Thyroid gland (tissue), 4 donors: ENCODE data around the gene GFOD1. TPM values are rescaled to one million over a fixed set of nuclear protein-coding genes. Genes with fewer than 3 reads are reported as not detected.

Source experiments
- DNase-seq, 2 donors: peaks; one replicate each; pipeline ENCODE4 v3.0.0-alpha.2; 2019
- H3K27ac ChIP-seq, 3 donors: fragments of 200-600 bp; sonication (generic); 1 replicate in 2 of 3; 2 replicates in 1 of 3; pipeline ENCODE4 v1.5.1; 2016 to 2019; ENCODE audit warnings: mild to moderate bottlenecking in 1 of 3, moderate library complexity in 1 of 3
- H3K27me3 ChIP-seq: fragments of 200-600 bp; sonication (generic); one replicate; pipeline ENCODE4 v1.5.1; 2019
- H3K36me3 ChIP-seq, 2 donors: fragments of 200-600 bp; sonication (generic); one replicate each; pipeline ENCODE4 v1.5.1; 2016 to 2019
- H3K4me1 ChIP-seq, 2 donors: fragments of 200-600 bp; sonication (generic); one replicate each; pipeline ENCODE4 v1.5.1; 2017 to 2019
- H3K4me3 ChIP-seq, 3 donors: fragments of 200-600 bp; sonication (generic); replicated peaks in 1 of 3; 1 replicate in 2 of 3; 2 replicates in 1 of 3; pipeline ENCODE4 v1.5.1; 2016; ENCODE audit warnings: mild to moderate bottlenecking in 1 of 3
- H3K9me3 ChIP-seq: fragments of 200-600 bp; sonication (generic); one replicate; pipeline ENCODE4 v1.5.1; 2017
- CTCF ChIP-seq, 6 experiments: fragments of 200-600 bp in 3 of 6; fragments of 450-650 bp in 3 of 6; sonication (generic) in 3 of 6; IDR thresholded peaks; one replicate each; pipeline ENCODE4 v1.5.1; 2016 to 2019; ENCODE audit warnings: antibody characterized with exemption in 6 of 6, mild to moderate bottlenecking in 2 of 6, inconsistent platforms in 1 of 6, moderate library complexity in 1 of 6
- POLR2A ChIP-seq, 2 donors: fragments of 450-650 bp; IDR thresholded peaks; one replicate each; pipeline ENCODE4 v1.6.1; 2017; ENCODE audit warnings: antibody characterized with exemption in 2 of 2, mild to moderate bottlenecking in 2 of 2, moderate library complexity in 1 of 2
- WGBS, 2 donors: methylation state at CpG; one replicate each; pipeline ENCODE4 v1.1.5; 2017; 5-methylcytosine and 5-hydroxymethylcytosine counted together
- intact Hi-C: fragments of 100-400 bp; cut with DNase I; formaldehyde crosslinking; loops from one replicate; pipeline ENCODE4 v1.15.1; 2023
- total RNA-seq, 4 donors: library from RNA; depleted of rRNA; stranded (reverse); fragments of >200 nt; gene quantifications; one replicate each; pipeline ENCODE4 v1.2.3, GENCODE V29; 2016

GFOD1 gene
- total RNA-seq, 4 donors from 2014 or later, result 4.2 to 18.4 (median 8.5) TPM

GRCh38 chr6:13355043-13355945 lies 132.1 kb downstream of the GFOD1 start:
- intact Hi-C loops, result no loop called here
- no peak for DNase-seq
- Histone ChIP-seq H3K27ac (no peak overlapping the region), H3K9me3 (no peaks in the 10 kb centered on the region), H3K27me3 (no peaks in the 10 kb centered on the region), H3K36me3 (no peaks in the 10 kb centered on the region), H3K4me1 (peaks cover 0 to 5% of the 10 kb centered on the region in 2 donors), H3K4me3 (no peak overlapping the region)
- WGBS, 2 donors, result 80 to 84% methylated on average over 7 of the region's 7 CpGs
- TF ChIP-seq POLR2A (IDR thresholded peaks at IDR 0.05), result no peak
- TF ChIP-seq CTCF (IDR thresholded peaks at IDR 0.05), result no peak

GRCh38 chr6:13354331-13355042 lies 132.9 kb downstream of the GFOD1 start:
- Histone ChIP-seq H3K27me3 (no peaks in the 10 kb centered on the region), H3K27ac (no peak overlapping the region), H3K4me3 (no peak overlapping the region), H3K9me3 (no peaks in the 10 kb centered on the region), H3K36me3 (no peaks in the 10 kb centered on the region), H3K4me1 (peaks cover 0 to 4% of the 10 kb centered on the region in 2 donors)
- intact Hi-C loops, result no loop called here
- 76 to 81% methylated on average over 13 of the region's 13 CpGs for WGBS, 2 donors
- no peak for DNase-seq
- TF ChIP-seq POLR2A (IDR thresholded peaks at IDR 0.05), result no peak
- TF ChIP-seq CTCF (IDR thresholded peaks at IDR 0.05), result no peak

- TF ChIP-seq POLR2A (IDR thresholded peaks at IDR 0.05) (no peak), CTCF (IDR thresholded peaks at IDR 0.05) (no peak)
- WGBS, 2 donors, result 98% methylated on average over 9 of the region's 9 CpGs
Observed at GRCh38 chr6:13352165-13352564, 135.2 kb downstream of the GFOD1 start.

GRCh38 chr6:13351271-13351670 lies 136.1 kb downstream of the GFOD1 start:
- intact Hi-C loops, result no loop called here
- WGBS, 2 donors, result 69 to 74% methylated on average over 12 of the region's 12 CpGs
- no peak for TF ChIP-seq CTCF (IDR thresholded peaks at IDR 0.05)
- no peak for TF ChIP-seq POLR2A (IDR thresholded peaks at IDR 0.05)
- H3K9me3 ChIP-seq, result no peaks in the 10 kb centered on the region
- H3K36me3 ChIP-seq, result no peaks in the 10 kb centered on the region
- no peaks in the 10 kb centered on the region for H3K4me1 ChIP-seq
- H3K4me3 ChIP-seq, result no peak overlapping the region
- H3K27ac ChIP-seq, result no peak overlapping the region
- H3K27me3 ChIP-seq, result no peaks in the 10 kb centered on the region
- DNase-seq, result no peak

More at GRCh38 chr6:13352165-13352564, 135.2 kb downstream of the GFOD1 start:
- no peaks in the 10 kb centered on the region for H3K36me3 ChIP-seq
- no peaks in the 10 kb centered on the region for H3K4me1 ChIP-seq
- no peaks in the 10 kb centered on the region for H3K9me3 ChIP-seq
- no peak for DNase-seq
- H3K27me3 ChIP-seq, result no peaks in the 10 kb centered on the region
- intact Hi-C loops, result no loop called here
- no peak overlapping the region for H3K27ac ChIP-seq
- H3K4me3 ChIP-seq, result no peak overlapping the region
